Spleen (tissue), 11 donors: ENCODE measurements around the gene OR13C8. TPM values are rescaled to one million over a fixed set of nuclear protein-coding genes. Genes with fewer than 3 reads are reported as not detected.

ENCODE experiments used
- DNase-seq: peaks from one replicate; pipeline ENCODE4 v3.0.0-alpha.2; 2020
- H3K27ac ChIP-seq, 8 donors: fragments of 200-600 bp; sonication (generic) in 7 of 8; 1 replicate in 4 of 8; 2 replicates in 4 of 8; pipeline versions ENCODE4 v1.5.0 to v1.8.0; 2016 to 2021; ENCODE audit warnings: inconsistent platforms in 4 of 8, mild to moderate bottlenecking in 4 of 8, moderate library complexity in 1 of 8
- H3K27me3 ChIP-seq, 7 donors: fragments of 200-600 bp; sonication (generic) in 6 of 7; replicated peaks in 1 of 7; 1 replicate in 4 of 7; 2 replicates in 3 of 7; pipeline versions ENCODE4 v1.5.0 to v1.8.0; 2016 to 2021; ENCODE audit warnings: inconsistent platforms in 3 of 7, mild to moderate bottlenecking in 1 of 7
- H3K36me3 ChIP-seq, 6 donors: fragments of 200-600 bp; sonication (generic) in 5 of 6; 1 replicate in 4 of 6; 2 replicates in 2 of 6; pipeline versions ENCODE4 v1.5.0 to v1.8.0; 2016 to 2021; ENCODE audit warnings: inconsistent platforms in 2 of 6
- H3K4me1 ChIP-seq, 6 donors: fragments of 200-600 bp; sonication (generic) in 5 of 6; 1 replicate in 3 of 6; 2 replicates in 3 of 6; pipeline versions ENCODE4 v1.5.0 to v1.8.0; 2016 to 2021; ENCODE audit warnings: inconsistent platforms in 3 of 6
- H3K4me3 ChIP-seq, 8 donors: fragments of 200-600 bp; sonication (generic) in 7 of 8; 1 replicate in 4 of 8; 2 replicates in 4 of 8; pipeline versions ENCODE4 v1.5.0 to v1.8.0; 2016 to 2021; ENCODE audit warnings: inconsistent platforms in 4 of 8, mild to moderate bottlenecking in 4 of 8, moderate library complexity in 2 of 8
- H3K9me3 ChIP-seq, 8 donors: fragments of 200-600 bp; sonication (generic) in 7 of 8; 1 replicate in 4 of 8; 2 replicates in 4 of 8; pipeline versions ENCODE4 v1.5.0 to v1.8.0; 2016 to 2021; ENCODE audit warnings: inconsistent platforms in 4 of 8
- CTCF ChIP-seq, 11 experiments: fragments of 200-600 bp in 7 of 11; fragments of 450-650 bp in 4 of 11; sonication (generic) in 4 of 11; IDR thresholded peaks in 8 of 11; conservative IDR thresholded peaks in 3 of 11; 1 replicate in 7 of 11; 2 replicates in 4 of 11; pipeline versions ENCODE4 v1.4.0 to v1.8.0; 2016 to 2021; ENCODE audit warnings: antibody characterized with exemption in 11 of 11, inconsistent platforms in 4 of 11, mild to moderate bottlenecking in 1 of 11
- POLR2A ChIP-seq, 3 donors: fragments of 450-650 bp; IDR thresholded peaks; one replicate each; pipeline ENCODE4 v1.5.1; 2017; ENCODE audit warnings: antibody characterized with exemption in 3 of 3, mild to moderate bottlenecking in 1 of 3
- POLR2AphosphoS5 ChIP-seq, 3 donors: sonication (generic); formaldehyde crosslinking; IDR thresholded peaks; one replicate each; pipeline ENCODE4 v1.5.1; 2017; ENCODE audit warnings: antibody characterized with exemption in 3 of 3
- WGBS, 5 donors: extraction: QIAGEN DNeasy Blood & Tissue Kit in 3 of 5; methylation state at CpG; one replicate each; pipeline versions ENCODE4 v1.1.5 to v1.1.7; 2013 to 2018; 5-methylcytosine and 5-hydroxymethylcytosine counted together
- intact Hi-C: fragments of 100-400 bp; cut with DNase I; formaldehyde crosslinking; loops from one replicate; pipeline ENCODE4 v1.15.0; 2023; ENCODE audit warnings: low total_unique reads
- polyA plus RNA-seq, 3 donors: library from polyadenylated mRNA; stranded (reverse); fragments of 200-250 nt; gene quantifications; one replicate each; pipeline ENCODE4 v1.2.1, GENCODE V29; 2013
- total RNA-seq, 7 donors: library from RNA; depleted of rRNA in 3 of 7; stranded (reverse); fragments of >200 nt in 3 of 7; fragmentation: NEBNext Ultra II Directional in 4 of 7; extraction: Animal tissue kit (Norgen Biotek cat#: 25700) in 4 of 7; gene quantifications; one replicate each; pipeline versions ENCODE4 v1.1.0 to v1.2.1, GENCODE V29; 2016 to 2021
- donor health status: healthy with polysubstance abuse.
- donor health status: DM: no; HTN: no; CAD: no; lungs with moderate emphysema.
- donor health status: DM: no; HTN: no; CAD: no.
- donor health status: Bipolar disorder and iron deficiency.
- donor health status: healthy.
- donor health status: DM: no; HTN: no; CAD: no.
- donor health status: DM: yes; HTN: yes; CAD: no.

The OR13C8 gene
- total and polyA plus RNA-seq, 10 donors = not detected

- Histone ChIP-seq H3K4me1 (no peaks in the 10 kb centered on the region), H3K36me3 (no peaks in the 10 kb centered on the region), H3K9me3 (peaks cover 0 to 7% (median 5%) of the 10 kb centered on the region in 8 donors), H3K4me3 (no peak overlapping the region), H3K27ac (no peak overlapping the region), H3K27me3 (no peaks in the 10 kb centered on the region)
- TF ChIP-seq POLR2A (IDR thresholded peaks at IDR 0.05) = no peak
- TF ChIP-seq POLR2AphosphoS5 (IDR thresholded peaks at IDR 0.05) = no peak
- TF ChIP-seq CTCF (IDR thresholded peaks at IDR 0.05 in 8 of 11, conservative IDR thresholded peaks at IDR 0.05 in 3 of 11) = no peak
- intact Hi-C loops = loop anchor here (10.0 kb wide), 1 partner anchor 63 kb away; no protein-coding TSS in a partner anchor
- DNase-seq = no peak
Measured at GRCh38 chr9:104617418-104617817, 48.5 kb downstream of the OR13C8 start.

- no peak within 1 kb of the TSS for H3K27ac ChIP-seq
- no peaks in the 10 kb centered on the region for H3K36me3 ChIP-seq
- intact Hi-C loops = loop anchor here (10.0 kb wide), 1 partner anchor 63 kb away; no protein-coding TSS in a partner anchor
- no peaks in the 10 kb centered on the region for H3K27me3 ChIP-seq
- H3K4me3 ChIP-seq = no peak within 1 kb of the TSS
- no peak for DNase-seq
- 74 to 84% (median 78%) methylated on average over 2 of the region's 2 CpGs for WGBS, 5 donors
- TF ChIP-seq POLR2AphosphoS5 (IDR thresholded peaks at IDR 0.05) = no peak
- peaks cover 0 to 7% (median 5%) of the 10 kb centered on the region in 8 donors for H3K9me3 ChIP-seq
- no peaks in the 10 kb centered on the region for H3K4me1 ChIP-seq
Measured at GRCh38 chr9:104618104-104618503, 49.1 kb downstream of the OR13C8 start, which contains the start of gene OR13C9. Gene OR13C9, minus strand, starts transcription at chr9:104618204. Its CDS starts 0 bp downstream, at chr9:104618204.

Other genes starting within 250 kb of the OR13C8 start
- not detected for gene OR13F1, start 64.9 kb upstream of the OR13C8 start, total RNA-seq
- not detected for gene OR13F1, start 64.9 kb upstream of the OR13C8 start, polyA plus RNA-seq
- gene OR13C4, start 42.0 kb upstream of the OR13C8 start, total RNA-seq = not detected
- gene OR13C4, start 42.0 kb upstream of the OR13C8 start, polyA plus RNA-seq = not detected
- gene OR13C3, start 32.3 kb upstream of the OR13C8 start, total RNA-seq = not detected
- gene OR13C3, start 32.3 kb upstream of the OR13C8 start, polyA plus RNA-seq = not detected
- under 1 TPM in 1 of 7 donors, not detected in 6; 0.70 TPM for gene OR13C5, start 30.2 kb downstream of the OR13C8 start, total RNA-seq
- gene OR13C5, start 30.2 kb downstream of the OR13C8 start, polyA plus RNA-seq = not detected
- gene OR13C2, start 36.5 kb downstream of the OR13C8 start, total RNA-seq = not detected
- not detected for gene OR13C2, start 36.5 kb downstream of the OR13C8 start, polyA plus RNA-seq
- gene OR13C9, start 49.0 kb downstream of the OR13C8 start, total RNA-seq = not detected
- not detected for gene OR13C9, start 49.0 kb downstream of the OR13C8 start, polyA plus RNA-seq
- gene OR13D1, start 125.3 kb downstream of the OR13C8 start, total RNA-seq = not detected
- gene OR13D1, start 125.3 kb downstream of the OR13C8 start, polyA plus RNA-seq = not detected
- gene NIPSNAP3A, start 178.5 kb downstream of the OR13C8 start, total RNA-seq = 10 to 100 TPM; 20.8 to 28.5 (median 23.8) TPM
- gene NIPSNAP3A, start 178.5 kb downstream of the OR13C8 start, polyA plus RNA-seq = 10 to 100 TPM; 17.2 to 27.9 (median 23.0) TPM
- 1 to 10 TPM; 1.9 to 4.8 (median 4.3) TPM for gene NIPSNAP3B, start 195.0 kb downstream of the OR13C8 start, total RNA-seq
- gene NIPSNAP3B, start 195.0 kb downstream of the OR13C8 start, polyA plus RNA-seq = 1 to 10 TPM; 2.2 to 3.3 (median 2.8) TPM